Trophoblast cell (in vitro differentiated cells and primary cell): Measurements from ENCODE around the gene MED10. TPM values are rescaled to one million over a fixed set of nuclear protein-coding genes. Genes with fewer than 3 reads are reported as not detected.
A peak's percentile ranks its signal among the peaks of the same experiment; 100 is the strongest.

Source experiments
- DNase-seq, 2 donors: peaks; one replicate each; pipeline ENCODE4 v3.0.0-alpha.2; 2016
- H2AFZ ChIP-seq: 2 replicates; pipeline ENCODE4 v1.6.1; 2013; ENCODE audit warnings: low read length, moderate library complexity, mild to moderate bottlenecking; ENCODE audit not compliant: insufficient read depth, poor library complexity
- H2AK5ac ChIP-seq: 2 replicates; pipeline ENCODE4 v1.6.1; 2013; ENCODE audit warnings: mild to moderate bottlenecking, low read length
- H2BK120ac ChIP-seq: 2 replicates; pipeline ENCODE4 v1.6.1; 2013; ENCODE audit warnings: low read length, mild to moderate bottlenecking, moderate library complexity; ENCODE audit not compliant: insufficient read depth, poor library complexity
- H2BK12ac ChIP-seq: 2 replicates; pipeline ENCODE4 v1.6.1; 2013; ENCODE audit warnings: mild to moderate bottlenecking, low read length, moderate library complexity
- H2BK5ac ChIP-seq: 2 replicates; pipeline ENCODE4 v1.6.1; 2013; ENCODE audit warnings: low read length, low read depth, moderate library complexity, mild to moderate bottlenecking; ENCODE audit not compliant: poor library complexity
- H3K14ac ChIP-seq: 2 replicates; pipeline ENCODE4 v1.6.1; 2013; ENCODE audit warnings: mild to moderate bottlenecking, low read length
- H3K18ac ChIP-seq: 2 replicates; pipeline ENCODE4 v1.6.1; 2013; ENCODE audit warnings: mild to moderate bottlenecking, low read length
- H3K23ac ChIP-seq: 2 replicates; pipeline ENCODE4 v1.6.1; 2013; ENCODE audit warnings: low read length
- H3K27ac ChIP-seq: 2 replicates; pipeline ENCODE4 v1.5.1; 2013; ENCODE audit warnings: low read depth, mild to moderate bottlenecking, inconsistent platforms, low read length, moderate library complexity
- H3K27me3 ChIP-seq: 2 replicates; pipeline ENCODE4 v1.6.1; 2013; ENCODE audit warnings: inconsistent platforms, mild to moderate bottlenecking, low read length, moderate library complexity; ENCODE audit not compliant: insufficient read depth
- H3K36me3 ChIP-seq, 2 experiments: 1 replicate in 1 of 2; 2 replicates in 1 of 2; pipeline ENCODE4 v1.6.1; 2013; ENCODE audit warnings: low read length in 2 of 2, mild to moderate bottlenecking in 2 of 2, moderate library complexity in 1 of 2; ENCODE audit not compliant: insufficient read depth in 2 of 2, control insufficient read depth in 1 of 2
- H3K4ac ChIP-seq: 2 replicates; pipeline ENCODE4 v1.6.1; 2013; ENCODE audit warnings: low read depth, mild to moderate bottlenecking, low read length, moderate library complexity
- H3K4me1 ChIP-seq, 2 experiments: 1 replicate in 1 of 2; 2 replicates in 1 of 2; pipeline ENCODE4 v1.6.1; 2013; ENCODE audit warnings: low read length in 2 of 2, mild to moderate bottlenecking in 2 of 2, moderate library complexity in 1 of 2; ENCODE audit not compliant: insufficient read depth in 2 of 2, control insufficient read depth in 1 of 2
- H3K4me2 ChIP-seq: 2 replicates; pipeline ENCODE4 v1.6.1; 2013; ENCODE audit warnings: inconsistent platforms, mild to moderate bottlenecking, low read length, moderate library complexity
- H3K4me3 ChIP-seq: 2 replicates; pipeline ENCODE4 v1.5.1; 2013; ENCODE audit warnings: mild to moderate bottlenecking, low read depth, low read length, inconsistent platforms
- H3K79me1 ChIP-seq: one replicate; pipeline ENCODE4 v1.6.1; 2013; ENCODE audit warnings: low read length
- H3K79me2 ChIP-seq: 2 replicates; pipeline ENCODE4 v1.6.1; 2013; ENCODE audit warnings: low read length, mild to moderate bottlenecking; ENCODE audit not compliant: control insufficient read depth, insufficient read depth, poor library complexity
- H3K9ac ChIP-seq: 2 replicates; pipeline ENCODE4 v1.6.1; 2013; ENCODE audit warnings: mild to moderate bottlenecking, low read length
- H3K9me3 ChIP-seq: 2 replicates; pipeline ENCODE4 v1.6.1; 2013; ENCODE audit warnings: low read depth, mild to moderate bottlenecking, control low read depth, inconsistent platforms, low read length; ENCODE audit not compliant: insufficient read depth
- H4K12ac ChIP-seq: 2 replicates; pipeline ENCODE4 v1.6.1; 2013; ENCODE audit warnings: low read depth, mild to moderate bottlenecking, low read length, moderate library complexity
- H4K8ac ChIP-seq: 2 replicates; pipeline ENCODE4 v1.6.1; 2013; ENCODE audit warnings: low read depth, mild to moderate bottlenecking, low read length, moderate library complexity
- H4K91ac ChIP-seq: one replicate; pipeline ENCODE4 v1.6.1; 2013; ENCODE audit warnings: low read depth, mild to moderate bottlenecking, low read length, moderate library complexity
- WGBS: extraction: QIAGEN DNeasy Blood & Tissue Kit; methylation state at CpG from one replicate; pipeline ENCODE4 v1.1.7; 2013; ENCODE audit warnings: missing lambda C conversion rate; ENCODE audit not compliant: insufficient read length, insufficient coverage; ENCODE audit errors: extremely low coverage; 5-methylcytosine and 5-hydroxymethylcytosine counted together
- polyA plus RNA-seq: library from polyadenylated mRNA; stranded (reverse); fragments of 200-250 nt; gene quantifications from 2 replicates; pipeline ENCODE4 v1.2.3, GENCODE V29; 2013

MED10 gene
- polyA plus RNA-seq, result 55.1 and 57.1 TPM in 2 replicates

GRCh38 chr5:6377905-6378765, at the start of gene MED10:
Gene MED10, minus strand, starts transcription at chr5:6378547. Its CDS starts 64 bp downstream, at chr5:6378483.
- no peaks in the 10 kb centered on the region for H3K9me3 ChIP-seq
- H3K14ac ChIP-seq, result peak within 1 kb of the TSS; percentile 90
- H2BK12ac ChIP-seq, result peak within 1 kb of the TSS; percentile 5
- no peak within 1 kb of the TSS for H2AK5ac ChIP-seq
- H3K36me3 ChIP-seq, result peaks cover 15 to 22% of the 10 kb centered on the region in 2 experiments
- H3K79me2 ChIP-seq, result peaks cover 8% of the 10 kb centered on the region
- peak within 1 kb of the TSS; percentile 71 for H3K4ac ChIP-seq
- WGBS, result no CpG with 5 or more reads among the region's 60 CpGs
- H2BK5ac ChIP-seq, result peak within 1 kb of the TSS; percentile 49
- peak within 1 kb of the TSS; percentile 91 for H3K18ac ChIP-seq
- peak within 1 kb of the TSS; percentile 91 for H4K12ac ChIP-seq
- H3K4me2 ChIP-seq, result peak within 1 kb of the TSS; percentile 64
- peaks cover 9 to 10% of the 10 kb centered on the region in 2 experiments for H3K4me1 ChIP-seq
- H4K91ac ChIP-seq, result peak within 1 kb of the TSS; percentile 94
- H3K27ac ChIP-seq, result peak within 1 kb of the TSS; percentile 15
- peak; percentile 83 to 90 for DNase-seq
- H4K8ac ChIP-seq, result peak within 1 kb of the TSS; percentile 93
- H3K79me1 ChIP-seq, result peaks cover 4% of the 10 kb centered on the region
- H3K9ac ChIP-seq, result peak within 1 kb of the TSS; percentile 89
- H2AFZ ChIP-seq, result peak within 1 kb of the TSS; percentile 91
- H3K27me3 ChIP-seq, result no peaks in the 10 kb centered on the region
- peak within 1 kb of the TSS; percentile 56 for H2BK120ac ChIP-seq
- peak within 1 kb of the TSS; percentile 86 for H3K4me3 ChIP-seq
- no peak within 1 kb of the TSS for H3K23ac ChIP-seq

GRCh38 chr5:6427694-6428093, 49.3 kb upstream of the MED10 start:
- Histone ChIP-seq H2BK12ac (no peak overlapping the region), H2AK5ac (no peak overlapping the region), H3K27ac (no peak overlapping the region), H3K4me3 (no peak overlapping the region), H3K9me3 (peaks cover 2% of the 10 kb centered on the region), H3K79me2 (no peaks in the 10 kb centered on the region), H3K4me2 (no peak overlapping the region), H3K23ac (no peak overlapping the region), H3K18ac (no peak overlapping the region), H3K4me1 (no peaks in the 10 kb centered on the region), H3K79me1 (no peaks in the 10 kb centered on the region), H4K12ac (no peak overlapping the region), H4K91ac (no peak overlapping the region), H2AFZ (no peak overlapping the region), H3K9ac (no peak overlapping the region), H2BK5ac (no peak overlapping the region), H3K36me3 (no peaks in the 10 kb centered on the region), H3K14ac (no peak overlapping the region), H3K4ac (no peak overlapping the region), H2BK120ac (no peak overlapping the region), H3K27me3 (no peaks in the 10 kb centered on the region), H4K8ac (no peak overlapping the region)
- WGBS, result no CpG with 5 or more reads among the region's 4 CpGs
- DNase-seq, result peak in 1 of 2 donors; percentile 31

- Histone ChIP-seq H2BK5ac (no peak overlapping the region), H3K18ac (no peak overlapping the region), H3K9ac (no peak overlapping the region), H3K14ac (no peak overlapping the region), H2AFZ (no peak overlapping the region), H4K91ac (no peak overlapping the region), H3K36me3 (no peaks in the 10 kb centered on the region), H3K79me2 (no peaks in the 10 kb centered on the region), H4K8ac (no peak overlapping the region), H3K4me3 (no peak overlapping the region), H3K79me1 (no peaks in the 10 kb centered on the region), H4K12ac (no peak overlapping the region), H3K27me3 (no peaks in the 10 kb centered on the region), H2BK12ac (no peak overlapping the region), H3K9me3 (no peaks in the 10 kb centered on the region), H3K23ac (no peak overlapping the region), H3K4me1 (no peaks in the 10 kb centered on the region), H3K4me2 (no peak overlapping the region), H2AK5ac (no peak overlapping the region), H3K4ac (no peak overlapping the region), H2BK120ac (no peak overlapping the region), H3K27ac (no peak overlapping the region)
- DNase-seq, result no peak
Measured at GRCh38 chr5:6424700-6425099, 46.4 kb upstream of the MED10 start.

- no CpG with 5 or more reads among the region's 8 CpGs for WGBS
- Histone ChIP-seq H2BK120ac (no peak overlapping the region), H3K27me3 (no peaks in the 10 kb centered on the region), H4K12ac (no peak overlapping the region), H3K4me1 (no peaks in the 10 kb centered on the region), H2BK5ac (no peak overlapping the region), H3K4me2 (no peak overlapping the region), H3K4ac (no peak overlapping the region), H3K36me3 (no peaks in the 10 kb centered on the region), H4K8ac (no peak overlapping the region), H3K79me2 (no peaks in the 10 kb centered on the region), H3K27ac (no peak overlapping the region), H3K4me3 (no peak overlapping the region), H4K91ac (no peak overlapping the region), H3K9ac (no peak overlapping the region), H3K9me3 (no peaks in the 10 kb centered on the region), H3K23ac (no peak overlapping the region), H3K79me1 (no peaks in the 10 kb centered on the region), H3K18ac (no peak overlapping the region), H3K14ac (no peak overlapping the region), H2AFZ (no peak overlapping the region), H2BK12ac (no peak overlapping the region), H2AK5ac (no peak overlapping the region)
- no peak for DNase-seq
Measured at GRCh38 chr5:6424110-6424659, 45.8 kb upstream of the MED10 start.
